ENCODE data around the gene JOSD2. TPM values are rescaled to one million over a fixed set of nuclear protein-coding genes. Genes with fewer than 3 reads are reported as not detected.

JOSD2 gene
- total and polyA plus RNA-seq, 9 of the 15 experiments (the other 6 are each of a cell fraction or from before 2014, with no cell fraction given) = 0.06 to 14.4 (median 3.1) TPM

DNA sequence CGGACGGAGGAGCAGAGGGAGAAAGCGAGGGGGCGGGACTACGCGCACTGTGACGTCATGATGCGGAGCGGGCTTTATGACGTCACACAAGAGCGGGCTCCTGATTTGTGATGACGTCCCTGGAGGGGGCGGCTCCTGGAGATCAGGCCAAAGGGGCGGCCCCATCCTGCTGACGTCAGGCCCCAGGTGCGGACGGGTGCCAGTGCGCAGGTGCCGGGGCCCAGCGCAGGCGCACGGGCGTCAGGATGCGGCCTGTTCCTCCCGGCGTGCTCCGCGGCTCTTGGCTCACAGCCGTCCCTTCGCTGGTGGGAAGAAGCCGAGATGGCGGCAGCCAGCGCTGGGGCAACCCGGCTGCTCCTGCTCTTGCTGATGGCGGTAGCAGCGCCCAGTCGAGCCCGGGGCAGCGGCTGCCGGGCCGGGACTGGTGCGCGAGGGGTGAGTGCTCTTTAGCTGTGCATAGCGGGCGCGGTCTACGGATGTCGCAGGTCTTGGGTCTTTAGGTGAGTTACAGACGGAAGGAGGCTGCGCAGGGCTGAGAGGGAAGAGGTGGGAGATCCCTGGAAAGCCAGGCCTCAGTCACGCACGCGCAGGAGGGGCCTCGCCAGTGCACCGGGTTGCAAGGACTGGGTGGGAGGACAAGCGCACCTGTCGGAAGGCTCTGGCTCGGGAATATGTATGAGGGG lies 34.6 kb downstream of the JOSD2 start, which contains the start of the genes EMC10 and GARIN5A (continued):
- TF ChIP-seq ZBTB17 (CRISPR knock-in tag; IDR thresholded peaks at IDR 0.05) (no peak), SIRT6 (IDR thresholded peaks at IDR 0.05; ENCODE audit: low read depth, low read length) (no peak), POLR3A (IDR thresholded peaks at IDR 0.05; ENCODE audit: borderline replicate concordance, extremely low read depth, insufficient read depth, insufficient read length) (no peak), PREB (CRISPR knock-in tag; IDR thresholded peaks at IDR 0.05) (no peak), MYNN (IDR thresholded peaks at IDR 0.05) (no peak), MYNN (CRISPR knock-in tag; IDR thresholded peaks at IDR 0.05) (no peak), DPF2 (IDR thresholded peaks at IDR 0.05) (0 out of 2 replicates have a peak, but pooled peaks have one; percentile 9), HLTF (IDR thresholded peaks at IDR 0.05) (no peak), KAT8 (IDR thresholded peaks at IDR 0.05; ENCODE audit: low read depth) (no peak), HEY1 (CRISPR knock-in tag; IDR thresholded peaks at IDR 0.05; ENCODE audit: borderline replicate concordance) (no peak), C11orf30 (IDR thresholded peaks at IDR 0.05; ENCODE audit: low read depth) (peak; percentile 59), MBD2 (IDR thresholded peaks at IDR 0.05; ENCODE audit: borderline replicate concordance, low read depth) (peak; percentile 60; the same call in 1 of the 2 replicates), ZNF280A (IDR thresholded peaks at IDR 0.05; ENCODE audit: low read depth, partially characterized antibody) (no peak), GTF2F1 (IDR thresholded peaks at IDR 0.05; ENCODE audit: low read depth, low read length) (peak; percentile 32; the same call in 1 of the 2 replicates), SREBF2 (CRISPR knock-in tag; IDR thresholded peaks at IDR 0.05) (no peak), ZFX (CRISPR knock-in tag; IDR thresholded peaks at IDR 0.05) (peak; percentile 83), CHD4 (IDR thresholded peaks at IDR 0.05; ENCODE audit: insufficient read depth, insufficient replicate concordance, low read depth, low read length, poor library complexity, severe bottlenecking) (no peak), MED1 (CRISPR knock-in tag; IDR thresholded peaks at IDR 0.05; ENCODE audit: borderline replicate concordance) (no peak), KDM5B (IDR thresholded peaks at IDR 0.05; ENCODE audit: insufficient replicate concordance, low read depth, low read length) (peak; percentile 95), POLR2AphosphoS2 (IDR thresholded peaks at IDR 0.05; ENCODE audit: low read length) (no peak; the same call in 1 of the 2 replicates), BRD4 (IDR thresholded peaks at IDR 0.05) (0 out of 2 replicates have a peak, but pooled peaks have one; percentile 21), ZBTB49 (CRISPR knock-in tag; IDR thresholded peaks at IDR 0.05; ENCODE audit: borderline replicate concordance) (no peak)
